H1 (cell line): ENCODE data around the gene RPL13A. TPM values are rescaled to one million over a fixed set of nuclear protein-coding genes. Genes with fewer than 3 reads are reported as not detected.

Experiments
- CTCF ChIA-PET: fragments of 300-600 bp; sonication (Branson Sonifier 250); formaldehyde crosslinking; loops from one replicate; lab custom pipeline; 2021; ENCODE audit not compliant: partially characterized antibody; lab: Charles Lee
- POLR2A ChIA-PET: fragments of 300-600 bp; sonication (Branson Sonifier 250); formaldehyde crosslinking; loops from one replicate; lab custom pipeline; 2021; ENCODE audit warnings: inconsistent platforms; ENCODE audit not compliant: partially characterized antibody; lab: Charles Lee
- DNase-seq, 2 experiments: peaks; one replicate each; pipeline versions ENCODE4 v3.0.0 to v3.0.0-alpha.2; 2010 to 2022; ENCODE audit warnings: low spot score in 2 of 2, low read depth in 1 of 2, mixed read lengths in 1 of 2
- FAIRE-seq: peaks from 2 replicates; lab custom pipeline; 2011; peaks lifted over from hg19 to GRCh38; lab: Jason Lieb, UNC
- H2AFZ ChIP-seq: 2 replicates; pipeline ENCODE4 v1.8.1; 2012; ENCODE audit warnings: low read length, inconsistent platforms
- H2AK5ac ChIP-seq: 2 replicates; pipeline ENCODE4 v1.6.1; 2013; ENCODE audit warnings: low read depth, low read length
- H2BK120ac ChIP-seq: replicated peaks from 2 replicates; pipeline ENCODE3; 2013; ENCODE audit warnings: low read depth, low read length, inconsistent platforms
- H2BK12ac ChIP-seq: 2 replicates; pipeline ENCODE4 v1.6.1; 2013; ENCODE audit warnings: low read depth, low read length
- H2BK15ac ChIP-seq: 2 replicates; pipeline ENCODE4 v1.6.1; 2013; ENCODE audit warnings: low read length
- H2BK20ac ChIP-seq: 2 replicates; pipeline ENCODE4 v1.6.1; 2013; ENCODE audit warnings: low read length
- H2BK5ac ChIP-seq: 2 replicates; pipeline ENCODE4 v1.6.1; 2013; ENCODE audit warnings: low read depth, low read length
- H3K14ac ChIP-seq: 2 replicates; pipeline ENCODE4 v1.6.1; 2013; ENCODE audit warnings: inconsistent platforms; ENCODE audit not compliant: insufficient read length
- H3K18ac ChIP-seq: 2 replicates; pipeline ENCODE4 v1.6.1; 2013; ENCODE audit warnings: low read length; ENCODE audit errors: extremely low read depth
- H3K23ac ChIP-seq: 2 replicates; pipeline ENCODE4 v1.6.1; 2013; ENCODE audit warnings: inconsistent platforms; ENCODE audit not compliant: insufficient read length
- H3K23me2 ChIP-seq: 2 replicates; pipeline ENCODE4 v1.6.1; 2013; ENCODE audit warnings: low read depth, low read length
- H3K27ac ChIP-seq: 2 replicates; pipeline ENCODE4 v1.6.1; 2011; ENCODE audit warnings: low read depth, low read length, inconsistent platforms
- H3K27me3 ChIP-seq, 4 experiments: replicated peaks in 1 of 4; 1 replicate in 1 of 4; 2 replicates in 3 of 4; pipeline versions ENCODE4 v1.6.1 to v1.8.1; 2011 to 2013; ENCODE audit warnings: low read length in 3 of 4, mild to moderate bottlenecking in 3 of 4, inconsistent platforms in 2 of 4, mixed read lengths in 2 of 4, moderate library complexity in 1 of 4; ENCODE audit not compliant: control insufficient read depth in 3 of 4, insufficient read depth in 3 of 4; ENCODE audit errors: extremely low read depth in 1 of 4
- H3K36me3 ChIP-seq, 4 experiments: 2 replicates each; pipeline versions ENCODE4 v1.6.1 to v1.8.1; 2011 to 2013; ENCODE audit warnings: mild to moderate bottlenecking in 4 of 4, low read length in 3 of 4, moderate library complexity in 2 of 4, control low read depth in 1 of 4, inconsistent platforms in 1 of 4; ENCODE audit not compliant: insufficient read depth in 4 of 4, control insufficient read depth in 2 of 4
- H3K4ac ChIP-seq: replicated peaks from 2 replicates; pipeline ENCODE3; 2013; ENCODE audit warnings: low read length, low read depth, mixed read lengths, inconsistent platforms; ENCODE audit not compliant: insufficient read length
- H3K4me1 ChIP-seq, 4 experiments: replicated peaks in 1 of 4; 1 replicate in 1 of 4; 2 replicates in 3 of 4; pipeline versions ENCODE4 v1.6.1 to v1.8.1; 2011 to 2013; ENCODE audit warnings: low read length in 3 of 4, inconsistent platforms in 2 of 4, mixed read lengths in 1 of 4; ENCODE audit not compliant: insufficient read depth in 4 of 4, control insufficient read depth in 3 of 4
- H3K4me2 ChIP-seq, 2 experiments: 2 replicates each; pipeline versions ENCODE4 v1.6.1 to v1.8.1; 2011 to 2013; ENCODE audit warnings: low read depth in 2 of 2, low read length in 2 of 2, control low read depth in 1 of 2, inconsistent platforms in 1 of 2, mild to moderate bottlenecking in 1 of 2; ENCODE audit not compliant: insufficient read depth in 1 of 2
- H3K4me3 ChIP-seq, 4 experiments: fragments of 200-600, 300-600 bp in 1 of 4; sonication (generic), shearing (Covaris generic), sonication (Bioruptor Twin) in 1 of 4; 2 replicates each; pipeline versions ENCODE4 v1.5.1 to v1.8.1; 2011 to 2016; ENCODE audit warnings: low read length in 4 of 4, low read depth in 3 of 4, control low read depth in 2 of 4, inconsistent platforms in 2 of 4, mild to moderate bottlenecking in 2 of 4, mixed read lengths in 1 of 4, moderate library complexity in 1 of 4; ENCODE audit not compliant: insufficient read depth in 2 of 4; ENCODE audit errors: extremely low read depth in 1 of 4
- H3K56ac ChIP-seq: replicated peaks from 2 replicates; pipeline ENCODE3; 2013; ENCODE audit warnings: low read depth, mild to moderate bottlenecking, mixed read lengths, low read length, inconsistent platforms; ENCODE audit not compliant: insufficient read length
- H3K79me1 ChIP-seq: 2 replicates; pipeline ENCODE4 v1.6.1; 2013; ENCODE audit warnings: low read depth, low read length, control low read depth
- H3K79me2 ChIP-seq, 2 experiments: 2 replicates each; pipeline versions ENCODE4 v1.6.1 to v1.8.1; 2012 to 2013; ENCODE audit warnings: low read length in 2 of 2, mild to moderate bottlenecking in 2 of 2, inconsistent platforms in 1 of 2; ENCODE audit not compliant: insufficient read depth in 2 of 2, control insufficient read depth in 1 of 2
- H3K9ac ChIP-seq, 4 experiments: replicated peaks in 1 of 4; 1 replicate in 1 of 4; 2 replicates in 3 of 4; pipeline versions ENCODE4 v1.6.1 to v1.8.1; 2011 to 2013; ENCODE audit warnings: low read depth in 3 of 4, low read length in 3 of 4, control low read depth in 2 of 4, mild to moderate bottlenecking in 2 of 4, moderate library complexity in 2 of 4, inconsistent platforms in 1 of 4; ENCODE audit errors: extremely low read depth in 1 of 4
- H3K9me3 ChIP-seq, 2 experiments: 2 replicates each; pipeline versions ENCODE4 v1.6.1 to v1.8.1; 2012 to 2013; ENCODE audit warnings: mild to moderate bottlenecking in 2 of 2, moderate library complexity in 2 of 2, control low read depth in 1 of 2, inconsistent platforms in 1 of 2, low read depth in 1 of 2, low read length in 1 of 2, mixed read lengths in 1 of 2; ENCODE audit not compliant: insufficient read depth in 2 of 2
- H4K20me1 ChIP-seq, 2 experiments: replicated peaks in 1 of 2; 2 replicates each; pipeline versions ENCODE3 to v1.8.1; 2011 to 2013; ENCODE audit warnings: inconsistent platforms in 2 of 2, low read length in 2 of 2, mild to moderate bottlenecking in 1 of 2; ENCODE audit not compliant: insufficient read depth in 2 of 2, control insufficient read depth in 1 of 2
- H4K5ac ChIP-seq: 2 replicates; pipeline ENCODE4 v1.6.1; 2013; ENCODE audit warnings: low read length, low read depth, mixed read lengths, inconsistent platforms; ENCODE audit not compliant: insufficient read length
- H4K8ac ChIP-seq: 2 replicates; pipeline ENCODE4 v1.8.0; 2013; ENCODE audit warnings: mild to moderate bottlenecking, moderate library complexity, low read length, inconsistent platforms; ENCODE audit not compliant: insufficient read depth; ENCODE audit errors: extremely low read depth
- H4K91ac ChIP-seq: replicated peaks from 2 replicates; pipeline ENCODE3; 2013; ENCODE audit warnings: low read length, mixed read lengths, inconsistent platforms; ENCODE audit not compliant: insufficient read length
- CEBPB ChIP-seq: IDR thresholded peaks from 2 replicates; pipeline ENCODE4 v1.6.1; 2012; ENCODE audit warnings: low read depth, low read length
- HDAC2 ChIP-seq, 2 experiments: fragments of 300-600 bp in 1 of 2; sonication (generic) in 1 of 2; IDR thresholded peaks; 2 replicates each; pipeline ENCODE4 v1.6.1; 2011 to 2012; ENCODE audit warnings: low read depth in 2 of 2, low read length in 2 of 2, mild to moderate bottlenecking in 2 of 2, moderate library complexity in 2 of 2, borderline replicate concordance in 1 of 2, inconsistent platforms in 1 of 2
- JUN ChIP-seq: IDR thresholded peaks from 2 replicates; pipeline ENCODE4 v1.6.1; 2011; ENCODE audit warnings: low read depth, mild to moderate bottlenecking, improper control_type of control experiment, low read length
- KDM4A ChIP-seq: IDR thresholded peaks from one replicate; pipeline ENCODE4 v1.7.1; 2012; ENCODE audit warnings: low read depth, mild to moderate bottlenecking, moderate library complexity, low read length, inconsistent platforms; ENCODE audit not compliant: severe bottlenecking
- MAFK ChIP-seq: IDR thresholded peaks from 2 replicates; pipeline ENCODE4 v1.6.1; 2012; ENCODE audit warnings: low read depth, mild to moderate bottlenecking, improper control_type of control experiment, low read length
- NANOG ChIP-seq: IDR thresholded peaks from 2 replicates; pipeline ENCODE4 v1.6.1; 2011; ENCODE audit warnings: low read length, low read depth, mild to moderate bottlenecking, inconsistent platforms; ENCODE audit not compliant: insufficient read depth, poor library complexity, severe bottlenecking
- RFX5 ChIP-seq: IDR thresholded peaks from 2 replicates; pipeline ENCODE4 v1.6.1; 2011; ENCODE audit warnings: low read depth, low read length, improper control_type of control experiment, borderline replicate concordance
- RXRA ChIP-seq: IDR thresholded peaks from 2 replicates; pipeline ENCODE4 v1.6.1; 2011; ENCODE audit warnings: low read depth, mild to moderate bottlenecking, low read length, moderate library complexity; ENCODE audit not compliant: insufficient read depth
- SAP30 ChIP-seq: fragments of 300-600 bp; sonication (generic); IDR thresholded peaks from 2 replicates; pipeline ENCODE4 v1.7.1; 2012; ENCODE audit warnings: low read length, moderate library complexity, mild to moderate bottlenecking, inconsistent platforms; ENCODE audit not compliant: insufficient read depth, insufficient replicate concordance
- SIN3A ChIP-seq, 2 experiments: IDR thresholded peaks in 1 of 2; conservative IDR thresholded peaks in 1 of 2; 2 replicates each; pipeline ENCODE4 v1.6.1; 2011 to 2012; ENCODE audit warnings: low read length in 2 of 2, improper control_type of control experiment in 1 of 2, low read depth in 1 of 2, mild to moderate bottlenecking in 1 of 2
- SIRT6 ChIP-seq: IDR thresholded peaks from one replicate; pipeline ENCODE4 v1.7.1; 2012; ENCODE audit warnings: low read length, inconsistent platforms
- SP1 ChIP-seq: IDR thresholded peaks from 2 replicates; pipeline ENCODE4 v1.6.1; 2011; ENCODE audit warnings: low read depth, low read length
- SP4 ChIP-seq: IDR thresholded peaks from 2 replicates; pipeline ENCODE4 v1.6.1; 2012; ENCODE audit warnings: low read length, inconsistent platforms
- WGBS, 2 experiments: shearing (Covaris generic) in 1 of 2; methylation state at CpG; one replicate each; pipeline versions ENCODE4 v1.1.6 to v1.1.7; 2013 to 2015; ENCODE audit warnings: low lambda C conversion rate in 2 of 2, mixed read lengths in 2 of 2, inconsistent platforms in 1 of 2, low coverage in 1 of 2, missing lambda C conversion rate in 1 of 2; ENCODE audit not compliant: insufficient replicate concordance in 2 of 2, insufficient coverage in 1 of 2, insufficient read length in 1 of 2; ENCODE audit errors: extremely low coverage in 1 of 2, missing lambda C conversion rate in 1 of 2; 5-methylcytosine and 5-hydroxymethylcytosine counted together
- polyA plus RNA-seq, 7 experiments: library from polyadenylated mRNA; depleted of rRNA in 3 of 7; stranded (reverse) in 5 of 7; unstranded in 2 of 7; fragments of >200 nt in 5 of 7; fragments of 200-250 nt in 2 of 7; gene quantifications; 1 replicate in 5 of 7; 2 replicates in 1 of 7; 4 replicates in 1 of 7; pipeline versions ENCODE4 v1.2.1 to v1.2.3, GENCODE V29; 2011 to 2013; ENCODE audit warnings: missing spikeins in 2 of 7, mixed read lengths in 2 of 7
- total RNA-seq: library from RNA; stranded (reverse); fragmentation: NEBNext Ultra II Directional; extraction: Animal tissue kit (Norgen Biotek cat#: 25700); gene quantifications from 2 replicates; pipeline ENCODE4 v1.2.1, GENCODE V29; 2021

RPL13A gene
- total and polyA plus RNA-seq, 2 of the 8 experiments (the other 6 are each of a cell fraction or from before 2014, with no cell fraction given), result 3,305 to 8,868 TPM

DNA sequence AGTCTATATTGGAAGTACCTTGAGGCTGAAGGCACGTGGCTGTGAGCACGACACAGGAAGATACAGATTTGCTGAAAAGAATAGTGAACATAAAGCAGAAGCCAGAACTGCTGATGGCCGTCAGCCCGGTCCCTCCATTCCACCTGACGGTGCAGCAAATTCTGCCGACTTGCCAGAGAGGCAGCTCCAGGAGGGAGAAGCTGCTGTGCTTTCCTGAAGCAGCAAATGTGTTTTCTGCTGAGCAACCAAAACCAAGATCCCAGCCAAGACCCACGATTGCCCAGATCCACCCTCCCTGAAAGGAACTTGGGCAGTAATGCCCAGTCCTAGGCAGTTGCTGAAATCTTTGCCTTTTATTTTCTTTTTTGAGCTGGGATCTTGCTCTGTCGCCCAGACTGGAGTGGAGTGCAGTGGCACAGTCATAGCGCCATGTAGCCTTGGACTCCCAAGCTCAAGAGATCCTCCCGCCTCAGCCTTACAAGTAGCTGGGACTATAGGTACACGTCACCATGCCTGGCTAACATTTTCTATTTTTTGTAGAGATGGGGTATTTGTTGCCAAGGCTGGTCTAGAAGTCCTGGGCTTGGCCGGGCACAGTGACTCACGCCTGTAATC is 33.4 kb downstream of the RPL13A start:
- H4K5ac ChIP-seq, result no peak overlapping the region
- H4K91ac ChIP-seq, result no peak overlapping the region
- H3K4me2 ChIP-seq, result no peak overlapping the region
- no peak overlapping the region for H3K14ac ChIP-seq
- no peaks in the 10 kb centered on the region for H3K9me3 ChIP-seq
- H2AK5ac ChIP-seq, result no peak overlapping the region
- no peaks in the 10 kb centered on the region for H3K23me2 ChIP-seq
- H2BK20ac ChIP-seq, result no peak overlapping the region
- no peak overlapping the region for H3K9ac ChIP-seq
- no peak overlapping the region for H3K23ac ChIP-seq
- peaks cover 0 to 11% (median 2%) of the 10 kb centered on the region in 4 experiments; a peak in 4 of 8 replicates for H3K36me3 ChIP-seq
- no peak overlapping the region for H3K4ac ChIP-seq
- H3K27ac ChIP-seq, result no peak overlapping the region
- H3K4me1 ChIP-seq, result no peaks in the 10 kb centered on the region; a peak in 1 of 7 replicates
- H2BK5ac ChIP-seq, result no peak overlapping the region
- peaks cover 0 to 2% of the 10 kb centered on the region in 2 experiments for H4K20me1 ChIP-seq
- H2BK12ac ChIP-seq, result no peak overlapping the region
- H3K79me1 ChIP-seq, result peaks cover 5% of the 10 kb centered on the region
- H3K79me2 ChIP-seq, result no peaks in the 10 kb centered on the region
- no peak overlapping the region for H3K56ac ChIP-seq
- H4K8ac ChIP-seq, result no peak overlapping the region
- H2AFZ ChIP-seq, result no peak overlapping the region
- H3K4me3 ChIP-seq, result no peak overlapping the region
- no peak overlapping the region for H2BK15ac ChIP-seq
- H3K27me3 ChIP-seq, result no peaks in the 10 kb centered on the region
- FAIRE-seq, result no peak
- no peak overlapping the region for H3K18ac ChIP-seq
- POLR2A ChIA-PET, result interaction anchor here (0.9 to 2.0 kb wide), 6 partner anchors 14 to 35 kb away, joined by 3 to 8 read pairs (median 5); partner anchors contain the start of gene RPS11
- 93% methylated on average over 13 of the region's 13 CpGs; no CpG with 5 or more reads in 1 of the 2 experiments for WGBS, 2 experiments
- DNase-seq, result no peak
- CTCF ChIA-PET, result interaction anchor here (0.8 to 2.9 kb wide), 8 partner anchors 9 to 50 kb away, joined by 3 to 11 read pairs (median 4); no protein-coding TSS in a partner anchor
- H2BK120ac ChIP-seq, result no peak overlapping the region
- TF ChIP-seq NANOG (no peak), CEBPB (no peak), MAFK (no peak), HDAC2 (IDR thresholded peaks at IDR 0.05; ENCODE audit: borderline replicate concordance in 1 of 2, low read depth in 2 of 2, low read length in 2 of 2) (no peak), JUN (no peak), SAP30 (no peak), KDM4A (no peak), RXRA (no peak), SP4 (no peak), SP1 (no peak), SIN3A (conservative IDR thresholded peaks at IDR 0.05 in 1 of 2, IDR thresholded peaks at IDR 0.05 in 1 of 2; ENCODE audit: low read depth in 1 of 2, low read length in 2 of 2) (no peak), SIRT6 (no peak), RFX5 (no peak)
